HG03280 (cell line): ENCODE data around the gene CD300A.
"Not testable (repeated sequence)": the region's sequence is repeated elsewhere in the genome, so short reads cannot be mapped to it uniquely, and the experiment has no call there.

Source experiments
- ATAC-seq: cut with Tn5 transposase; IDR thresholded peaks from one replicate; pipeline ENCODE4 v1.9.1; 2021; ENCODE audit warnings: mild to moderate bottlenecking, moderate library complexity; ENCODE audit not compliant: unreplicated experiment

Gene CD300A

DNA sequence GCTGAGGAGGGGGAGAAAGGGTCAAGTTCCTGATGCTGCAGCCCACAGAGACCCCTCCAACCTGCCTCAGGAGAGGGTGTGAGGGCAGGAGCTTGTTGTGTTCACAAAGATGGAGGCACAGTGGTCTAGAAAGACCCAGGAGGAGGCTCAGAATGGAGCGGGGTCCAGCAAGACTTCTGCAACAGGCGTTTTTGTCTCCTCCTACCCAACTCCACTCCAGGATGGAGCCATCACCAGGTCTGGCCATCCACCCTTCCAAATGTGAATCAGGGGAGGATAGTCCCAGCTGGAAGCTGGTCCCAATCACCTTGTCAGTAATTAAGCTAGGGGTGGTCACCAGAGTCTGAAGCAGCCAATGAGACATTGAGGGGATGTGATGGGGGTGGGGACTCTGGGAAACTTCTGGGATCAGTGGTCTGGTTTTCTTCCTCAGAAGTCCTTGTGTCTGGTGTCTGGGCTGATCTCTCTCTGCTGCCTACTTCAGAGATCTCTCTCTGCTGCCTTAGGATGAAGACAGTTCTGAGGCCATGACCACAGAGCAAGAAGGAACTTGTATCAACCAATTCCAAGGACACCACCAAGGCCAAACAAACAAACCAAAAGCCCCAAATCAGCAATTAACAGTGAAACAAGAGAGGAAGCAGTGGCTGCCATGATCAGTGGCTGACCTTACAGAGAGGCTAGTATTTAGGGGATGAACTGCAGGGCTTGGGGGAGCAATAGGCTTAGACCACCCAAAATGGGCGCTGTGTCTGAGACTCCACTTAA, 50.3 kb downstream of the CD300A start:
- ATAC-seq = no peak

GRCh38 chr17:74518413-74518981, 52.1 kb downstream of the CD300A start:
- not testable (repeated sequence) for ATAC-seq

DNA sequence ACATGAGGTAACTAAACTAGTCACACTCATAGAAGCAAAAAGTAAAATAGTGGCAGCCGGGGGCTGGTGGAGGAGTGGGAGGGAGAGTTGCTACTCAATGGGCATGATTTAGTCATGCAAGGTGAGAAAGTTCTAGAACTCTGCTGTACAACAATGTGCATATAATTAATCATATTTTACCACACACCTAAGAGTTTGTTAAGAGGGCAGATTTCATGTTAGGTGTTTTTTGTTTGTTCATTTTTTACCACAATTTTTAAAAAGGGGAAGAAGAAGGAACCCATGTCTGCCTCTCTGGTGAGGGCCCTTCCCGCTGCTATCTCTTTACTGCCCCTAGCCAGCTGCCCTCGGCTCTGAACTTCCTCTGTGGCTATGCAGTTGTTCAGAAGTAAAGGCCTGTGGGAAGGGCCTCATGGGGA, 53.6 kb downstream of the CD300A start:
- no peak for ATAC-seq

DNA sequence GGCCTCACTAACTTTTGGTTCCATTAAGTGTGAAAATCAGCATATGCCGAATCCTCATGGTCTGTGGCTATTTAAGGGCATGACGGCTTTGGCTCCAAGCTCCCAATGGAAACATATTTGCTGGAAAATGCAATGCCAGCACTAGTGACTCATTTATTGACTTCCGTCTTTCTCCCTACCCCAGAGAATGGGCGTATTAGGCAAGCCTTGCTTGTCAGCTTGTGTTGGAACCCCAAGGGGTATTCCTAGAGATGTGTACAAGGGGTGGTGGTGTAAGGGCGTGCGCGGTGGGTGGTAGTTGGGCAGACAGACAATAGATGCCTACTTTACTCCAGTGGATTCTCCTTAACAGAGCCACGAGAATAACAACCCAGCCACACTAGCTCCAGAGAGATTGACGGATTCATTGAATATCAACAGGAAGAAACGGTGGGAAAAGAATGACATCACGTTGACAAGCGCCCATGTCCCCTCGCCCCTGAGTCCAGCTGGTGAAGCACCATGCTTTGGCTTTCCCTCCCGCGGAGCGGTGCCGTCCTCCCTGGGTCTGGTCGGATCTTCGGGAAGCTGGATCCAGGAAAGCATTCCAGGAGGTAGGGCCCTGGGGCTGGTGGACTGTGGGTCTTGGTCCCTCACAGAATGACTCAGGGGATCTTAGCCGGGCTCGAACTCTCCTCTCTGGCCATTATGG, 54.5 kb downstream of the CD300A start:
- ATAC-seq = no peak

GRCh38 chr17:74521701-74522201, 55.3 kb downstream of the CD300A start:
- no peak for ATAC-seq

DNA sequence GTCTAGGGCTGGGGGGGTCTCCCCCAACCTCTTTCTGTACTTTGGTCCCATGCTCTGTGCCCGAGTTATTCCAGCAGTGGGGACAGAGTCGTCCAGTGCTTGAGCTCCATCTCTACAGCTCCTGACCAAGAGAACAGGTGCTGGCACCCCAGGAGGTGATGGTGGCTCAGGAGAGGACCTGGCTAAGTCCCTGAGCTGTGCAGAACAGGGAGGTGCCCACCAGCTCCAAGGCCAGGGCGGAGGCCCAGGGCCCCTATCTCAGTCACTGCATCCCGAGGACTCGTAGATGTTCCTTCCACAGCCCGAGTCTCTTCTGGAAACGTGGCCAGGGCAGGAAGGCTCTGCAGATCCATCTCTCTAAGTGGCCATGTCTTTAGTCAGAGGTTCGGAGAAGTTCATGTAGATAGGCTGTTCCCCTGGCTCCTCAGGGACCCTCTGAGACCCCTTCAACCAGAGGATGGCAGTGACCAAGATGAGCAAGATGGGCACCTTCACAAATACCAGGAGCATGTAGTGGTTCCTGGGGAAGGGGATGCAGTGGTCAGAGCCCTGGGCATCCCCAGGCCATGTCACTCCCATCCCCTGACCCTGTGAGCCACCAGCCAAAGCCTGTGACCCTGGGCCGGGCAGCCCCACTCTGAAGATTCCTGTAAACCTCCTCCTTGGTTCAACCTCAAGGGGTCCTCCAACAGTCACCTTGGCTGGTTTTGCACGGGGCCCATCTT, 56.1 kb downstream of the CD300A start:
- no peak for ATAC-seq

DNA sequence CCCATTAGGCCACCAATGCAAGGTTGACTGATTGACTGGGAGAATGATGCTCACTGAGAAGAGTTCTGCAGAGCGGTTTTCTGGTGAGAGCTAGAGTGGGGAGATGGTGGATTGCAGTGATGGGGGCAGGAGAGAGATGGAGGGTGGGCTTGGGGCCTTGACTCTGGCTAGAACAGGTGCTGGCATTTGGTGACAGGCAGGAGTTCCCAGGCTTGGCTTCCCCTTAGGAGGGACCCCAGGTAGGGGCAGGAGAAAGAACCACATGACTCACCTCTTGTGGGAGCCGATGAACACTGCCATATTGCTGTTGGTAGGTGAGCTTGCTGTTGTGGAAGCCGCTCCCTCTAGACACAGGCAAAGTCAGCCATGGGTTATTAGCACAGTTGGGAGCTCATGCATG, 56.9 kb downstream of the CD300A start:
- ATAC-seq = no peak

GRCh38 chr17:74524653-74525464, 58.4 kb downstream of the CD300A start:
- no peak for ATAC-seq

DNA sequence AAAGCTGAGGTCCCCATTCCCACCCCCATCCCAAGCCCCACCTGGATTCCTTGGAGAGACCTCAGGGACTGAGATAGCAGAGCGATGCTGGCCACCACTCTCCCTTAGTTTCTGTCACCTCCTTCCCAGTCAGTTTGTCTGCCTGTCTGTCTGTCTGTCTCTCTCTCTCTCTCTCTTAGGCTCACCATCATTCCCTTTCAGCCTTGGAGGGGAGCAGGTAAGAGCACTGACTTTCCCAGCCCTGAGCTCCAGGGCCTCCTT, 59.0 kb downstream of the CD300A start:
- no peak for ATAC-seq

DNA sequence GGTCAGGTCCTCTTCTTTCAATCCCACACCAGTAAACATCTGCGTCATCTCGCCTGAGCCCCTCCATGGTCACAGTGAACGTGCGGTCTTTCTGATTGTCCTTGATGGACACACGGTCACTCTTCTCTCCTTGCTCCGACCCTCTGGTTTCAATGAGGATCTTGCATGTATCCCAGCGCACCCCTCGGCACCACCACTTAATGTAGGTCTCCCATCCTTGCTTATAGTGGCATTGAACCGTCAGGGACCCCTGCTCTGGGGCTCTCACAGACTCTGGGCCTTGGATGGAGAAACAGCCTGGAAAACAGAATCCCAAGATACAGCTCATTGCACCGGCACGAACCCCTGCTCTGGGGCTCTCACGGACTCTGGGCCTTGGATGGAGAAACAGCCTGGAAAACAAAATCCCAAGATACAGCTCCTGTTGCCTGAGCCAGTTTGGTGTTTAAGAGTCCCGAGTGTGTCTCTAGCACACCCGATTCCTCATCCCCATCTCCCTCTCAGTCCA, 59.4 kb downstream of the CD300A start:
- no peak for ATAC-seq

DNA sequence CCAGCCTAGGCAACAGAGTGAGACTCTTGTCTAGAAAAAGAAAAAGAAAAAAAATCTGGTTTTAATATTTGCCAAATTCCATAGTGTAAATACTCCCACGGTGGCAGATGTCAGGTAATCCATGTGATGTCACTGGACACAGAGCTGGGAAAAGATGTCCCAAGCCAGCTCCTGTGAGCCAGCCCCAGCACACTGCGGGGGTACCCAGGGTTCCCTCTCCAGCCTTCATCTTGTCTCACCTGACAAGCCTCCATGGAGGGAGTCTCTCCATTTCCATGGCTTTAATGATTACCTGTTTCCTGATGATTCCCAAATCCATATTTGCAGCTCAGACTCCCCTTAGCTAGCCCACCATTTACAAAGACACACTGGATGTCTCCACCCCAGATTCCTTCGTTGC, 60.2 kb downstream of the CD300A start:
- ATAC-seq = no peak

- ATAC-seq = no peak
These were observed 60.6 kb downstream of the CD300A start for GRCh38 chr17:74527081-74527480.

- no peak for ATAC-seq
These were observed 61.3 kb downstream of the CD300A start for GRCh38 chr17:74527756-74528155.

GRCh38 chr17:74528491-74529199, 62.2 kb downstream of the CD300A start:
- ATAC-seq = peak; percentile 72

- ATAC-seq = no peak
These were observed 62.8 kb downstream of the CD300A start for GRCh38 chr17:74529243-74529642.

- ATAC-seq = no peak
These were observed 64.4 kb downstream of the CD300A start for GRCh38 chr17:74530831-74531150.

DNA sequence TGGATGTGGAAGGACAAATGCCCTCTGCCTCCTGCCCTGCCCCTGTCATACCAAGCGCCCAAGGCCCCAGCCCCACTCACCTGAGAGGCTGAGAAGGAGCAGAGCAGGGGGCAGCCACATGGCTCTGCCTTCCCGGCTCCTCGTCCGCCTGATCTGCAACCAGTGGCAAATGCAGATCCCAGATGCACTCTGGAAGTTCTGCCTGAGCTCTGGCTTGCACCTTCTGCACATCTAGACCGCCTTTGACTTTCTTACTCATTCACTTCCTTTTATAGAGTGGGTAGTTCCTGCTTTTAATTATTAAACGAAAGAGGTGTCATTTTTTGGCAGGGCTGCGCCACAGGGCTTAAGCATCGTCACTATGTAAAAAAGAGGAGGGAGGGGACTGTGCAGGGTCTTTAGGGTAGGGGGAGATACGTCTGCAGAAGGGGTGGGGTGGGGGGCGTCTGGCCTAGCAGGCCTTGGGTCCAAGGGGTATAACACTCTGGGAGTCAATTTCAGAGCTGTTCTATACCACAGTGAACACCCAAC, 64.9 kb downstream of the CD300A start, which contains the start of gene CD300LB:
TSS of gene CD300LB (minus strand) at position 245 of the 531 bp plus-strand sequence. CDS start at position 120, 125 bp downstream.
- no peak for ATAC-seq

GRCh38 chr17:74532115-74532514, 65.7 kb downstream of the CD300A start:
- no peak for ATAC-seq
